Measurements from ENCODE around the gene MST1.
"Not testable (repeated sequence)": the region's sequence is repeated elsewhere in the genome, so short reads cannot be mapped to it uniquely, and the experiment has no call there.

DNA sequence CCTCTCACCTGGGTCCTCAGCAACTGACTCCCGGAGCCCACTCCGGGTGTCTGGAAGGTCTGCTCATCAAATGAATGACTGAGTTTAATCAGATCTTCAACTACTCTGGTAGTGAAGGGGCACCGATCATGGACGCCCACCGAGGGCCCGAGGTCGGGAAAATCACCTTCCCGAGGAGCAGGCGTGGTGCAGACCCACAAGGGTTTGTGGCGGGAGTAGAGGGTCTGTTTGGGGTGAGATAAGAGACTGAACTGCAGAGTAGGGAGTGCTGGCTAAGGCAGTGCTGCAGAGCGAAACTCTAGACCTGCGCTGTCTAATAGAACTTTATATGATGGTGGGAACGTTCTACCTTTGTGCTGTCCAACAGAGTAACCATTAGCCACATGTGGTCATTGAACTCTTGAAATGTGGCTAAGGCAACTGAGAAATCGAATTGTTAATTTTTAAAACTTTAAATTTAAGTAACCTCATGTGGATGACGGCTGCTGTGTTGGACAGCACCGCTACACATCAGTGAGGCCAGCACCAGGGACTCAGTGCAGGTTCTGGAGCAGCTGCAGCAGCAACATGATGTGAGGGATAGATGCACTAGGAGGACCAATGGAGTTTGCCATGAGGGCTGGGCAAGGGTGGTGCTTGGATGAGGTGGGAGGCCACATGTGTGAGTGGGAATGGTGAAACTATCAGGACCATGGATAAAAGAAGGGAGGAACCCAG is 792 bp upstream of the MST1 start:
- TF ChIP-seq, protein P1, sequence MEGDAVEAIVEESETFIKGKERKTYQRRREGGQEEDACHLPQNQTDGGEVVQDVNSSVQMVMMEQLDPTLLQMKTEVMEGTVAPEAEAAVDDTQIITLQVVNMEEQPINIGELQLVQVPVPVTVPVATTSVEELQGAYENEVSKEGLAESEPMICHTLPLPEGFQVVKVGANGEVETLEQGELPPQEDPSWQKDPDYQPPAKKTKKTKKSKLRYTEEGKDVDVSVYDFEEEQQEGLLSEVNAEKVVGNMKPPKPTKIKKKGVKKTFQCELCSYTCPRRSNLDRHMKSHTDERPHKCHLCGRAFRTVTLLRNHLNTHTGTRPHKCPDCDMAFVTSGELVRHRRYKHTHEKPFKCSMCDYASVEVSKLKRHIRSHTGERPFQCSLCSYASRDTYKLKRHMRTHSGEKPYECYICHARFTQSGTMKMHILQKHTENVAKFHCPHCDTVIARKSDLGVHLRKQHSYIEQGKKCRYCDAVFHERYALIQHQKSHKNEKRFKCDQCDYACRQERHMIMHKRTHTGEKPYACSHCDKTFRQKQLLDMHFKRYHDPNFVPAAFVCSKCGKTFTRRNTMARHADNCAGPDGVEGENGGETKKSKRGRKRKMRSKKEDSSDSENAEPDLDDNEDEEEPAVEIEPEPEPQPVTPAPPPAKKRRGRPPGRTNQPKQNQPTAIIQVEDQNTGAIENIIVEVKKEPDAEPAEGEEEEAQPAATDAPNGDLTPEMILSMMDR (IDR thresholded peaks at IDR 0.05; ENCODE audit: poor library complexity): not testable (repeated sequence)
- not testable (repeated sequence) for TF ChIP-seq EZH2 (IDR thresholded peaks at IDR 0.05; ENCODE audit: borderline replicate concordance)
